AG10803 (cell line): Measurements from ENCODE around the gene RBM20.
"Not testable (repeated sequence)": the region's sequence is repeated elsewhere in the genome, so short reads cannot be mapped to it uniquely, and the experiment has no call there.

ENCODE experiments used
- DNase-seq: peaks from one replicate; pipeline ENCODE4 v3.0.0; 2010; ENCODE audit warnings: low read depth
- H3K4me3 ChIP-seq: 2 replicates; pipeline ENCODE4 v1.5.1; 2011; ENCODE audit warnings: mild to moderate bottlenecking, low read length, control low read depth
- TF ChIP-seq, protein P1 (sequence below): conservative IDR thresholded peaks from 2 replicates; pipeline ENCODE4 v1.5.1; 2011; ENCODE audit warnings: mild to moderate bottlenecking, low read length, control low read depth, inconsistent platforms

Gene RBM20

DNA sequence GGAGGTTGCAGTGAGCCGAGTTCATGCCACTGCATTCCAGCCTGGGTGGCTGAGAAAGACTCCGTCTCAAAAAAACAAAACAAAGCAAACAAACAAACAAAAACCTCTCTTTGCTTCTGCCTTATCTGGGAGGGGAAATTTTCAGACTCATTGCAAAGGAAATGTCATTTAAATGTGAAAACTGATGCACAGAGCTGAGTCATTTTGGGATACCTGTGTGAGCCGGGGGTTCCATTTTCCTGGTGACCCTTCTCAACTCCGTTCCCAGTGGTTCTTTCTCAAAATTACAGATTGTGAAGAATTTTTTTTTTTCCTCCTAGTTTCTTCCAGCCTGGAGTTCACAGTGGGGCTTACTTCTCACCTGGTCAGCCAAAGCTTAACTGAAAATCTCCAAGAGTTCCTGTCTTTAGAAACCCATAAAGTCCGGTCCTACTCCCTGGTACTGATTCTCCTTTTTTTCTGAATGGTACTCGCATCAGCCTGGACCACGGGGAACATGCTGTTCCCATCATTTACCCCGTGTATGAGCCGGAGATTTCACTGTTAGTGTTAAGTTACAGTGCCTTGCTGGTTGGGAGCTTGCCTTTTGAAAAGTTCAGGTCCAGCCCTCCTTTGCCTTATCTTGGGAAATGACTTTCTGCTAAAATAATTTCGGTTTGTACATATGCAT is 56.9 kb downstream of the RBM20 start:
- TF ChIP-seq, protein P1, sequence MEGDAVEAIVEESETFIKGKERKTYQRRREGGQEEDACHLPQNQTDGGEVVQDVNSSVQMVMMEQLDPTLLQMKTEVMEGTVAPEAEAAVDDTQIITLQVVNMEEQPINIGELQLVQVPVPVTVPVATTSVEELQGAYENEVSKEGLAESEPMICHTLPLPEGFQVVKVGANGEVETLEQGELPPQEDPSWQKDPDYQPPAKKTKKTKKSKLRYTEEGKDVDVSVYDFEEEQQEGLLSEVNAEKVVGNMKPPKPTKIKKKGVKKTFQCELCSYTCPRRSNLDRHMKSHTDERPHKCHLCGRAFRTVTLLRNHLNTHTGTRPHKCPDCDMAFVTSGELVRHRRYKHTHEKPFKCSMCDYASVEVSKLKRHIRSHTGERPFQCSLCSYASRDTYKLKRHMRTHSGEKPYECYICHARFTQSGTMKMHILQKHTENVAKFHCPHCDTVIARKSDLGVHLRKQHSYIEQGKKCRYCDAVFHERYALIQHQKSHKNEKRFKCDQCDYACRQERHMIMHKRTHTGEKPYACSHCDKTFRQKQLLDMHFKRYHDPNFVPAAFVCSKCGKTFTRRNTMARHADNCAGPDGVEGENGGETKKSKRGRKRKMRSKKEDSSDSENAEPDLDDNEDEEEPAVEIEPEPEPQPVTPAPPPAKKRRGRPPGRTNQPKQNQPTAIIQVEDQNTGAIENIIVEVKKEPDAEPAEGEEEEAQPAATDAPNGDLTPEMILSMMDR = no peak
- no peak for DNase-seq
- no peak overlapping the region for H3K4me3 ChIP-seq

DNA sequence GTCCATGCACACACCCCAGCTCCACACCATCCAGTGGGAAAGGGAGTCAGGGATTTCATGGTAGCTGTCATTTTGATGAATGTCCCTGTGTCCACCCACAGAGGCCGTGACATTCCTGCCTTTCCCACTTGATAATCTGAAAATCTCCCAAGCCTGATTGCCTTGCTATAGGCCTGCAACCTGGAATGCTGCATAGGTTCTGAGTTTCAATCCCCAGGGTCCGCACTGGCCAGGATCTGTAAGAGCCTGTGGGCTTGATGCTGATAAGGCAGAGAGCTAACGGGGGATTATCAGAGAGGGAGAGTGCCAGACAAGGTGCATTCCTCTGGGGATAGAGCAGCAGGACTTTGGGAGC is 57.5 kb downstream of the RBM20 start:
- H3K4me3 ChIP-seq = no peak overlapping the region
- TF ChIP-seq, protein P1 = no peak
- no peak for DNase-seq

DNA sequence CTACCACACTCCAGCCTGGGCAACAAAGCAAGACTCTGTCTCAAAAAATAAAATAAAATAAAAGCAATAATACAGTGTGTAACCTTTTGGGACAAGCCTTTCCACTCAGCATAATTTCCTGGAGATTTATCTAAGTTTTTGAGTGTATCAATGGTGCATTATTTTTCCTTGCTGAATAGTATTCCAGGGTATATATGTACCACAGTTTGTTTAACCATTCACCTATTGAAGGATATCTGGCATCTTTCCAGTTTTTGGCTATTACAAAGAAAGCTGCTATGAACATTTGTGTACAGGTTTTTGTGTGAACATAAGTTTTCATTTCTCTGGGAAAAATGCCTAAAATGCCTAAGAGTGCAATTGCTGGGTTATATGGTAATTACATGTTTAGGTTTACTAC is 59.9 kb downstream of the RBM20 start:
- TF ChIP-seq, protein P1 = no peak
- no peak for DNase-seq
- no peak overlapping the region for H3K4me3 ChIP-seq

DNA sequence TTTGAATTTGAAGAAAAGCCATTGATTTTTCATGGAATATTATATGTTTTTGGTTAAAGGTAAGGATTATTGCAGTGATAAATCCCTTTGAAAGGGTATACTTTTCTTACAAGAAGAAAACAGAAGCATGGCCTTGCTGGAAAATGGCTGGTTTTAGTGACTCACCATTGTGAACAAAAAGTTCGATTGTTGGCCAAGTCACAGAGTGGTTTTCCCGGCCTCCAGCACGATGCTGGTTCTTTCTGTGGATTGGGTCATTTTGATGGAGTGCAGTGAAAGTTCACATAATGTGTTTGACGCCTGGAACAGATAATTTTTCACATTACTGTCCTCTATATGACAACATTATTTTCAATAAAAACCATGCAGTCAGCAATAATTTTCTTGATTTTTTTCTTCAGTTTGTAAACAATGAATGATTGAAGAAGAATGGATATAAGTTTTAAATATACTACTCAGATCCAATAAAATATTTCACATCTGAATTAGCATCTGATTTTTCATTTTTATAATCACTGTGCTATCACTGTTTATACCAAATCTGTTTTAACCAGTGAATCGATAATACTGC is 60.9 kb downstream of the RBM20 start:
- no peak overlapping the region for H3K4me3 ChIP-seq
- TF ChIP-seq, protein P1 = no peak
- no peak for DNase-seq

DNA sequence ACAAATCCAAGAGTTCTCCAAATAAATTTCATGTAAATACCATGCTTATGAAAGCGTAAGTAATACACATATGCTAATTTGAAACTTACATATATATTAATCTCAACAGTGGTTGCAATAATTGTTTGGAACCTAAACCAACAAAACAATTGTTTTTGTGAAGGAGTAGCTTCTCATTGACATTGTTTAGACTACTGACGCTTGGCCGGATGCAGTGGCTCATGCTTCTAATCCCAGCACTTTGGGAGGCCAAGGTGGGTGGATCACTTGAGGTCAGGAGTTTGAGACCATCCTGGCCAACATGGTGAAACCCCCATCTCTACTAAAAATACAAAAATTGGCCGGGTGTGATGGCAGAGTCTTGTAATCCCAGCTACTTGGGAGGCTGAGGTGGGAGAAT is 61.5 kb downstream of the RBM20 start:
- H3K4me3 ChIP-seq, DNase-seq: not testable (repeated sequence)

DNA sequence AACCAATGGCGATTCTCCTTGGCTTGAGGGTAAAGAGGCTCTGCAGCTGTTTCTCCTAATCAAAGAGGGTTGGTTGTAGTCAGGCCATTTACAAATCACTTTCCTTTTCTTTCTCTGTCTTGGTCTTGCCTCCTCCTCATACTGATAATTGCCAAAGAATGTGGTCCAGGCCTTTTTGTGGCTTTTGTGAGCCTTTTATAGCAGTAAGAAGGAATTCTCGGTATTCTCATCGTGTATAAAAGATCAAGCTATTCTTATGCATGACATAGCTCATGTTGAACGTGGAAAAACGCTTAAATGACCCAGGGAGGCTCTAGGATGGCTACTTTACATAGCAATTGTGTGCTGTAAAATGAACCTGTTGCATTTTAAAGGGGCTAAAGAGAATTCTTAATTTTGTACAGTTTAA is 62.6 kb downstream of the RBM20 start:
- no peak overlapping the region for H3K4me3 ChIP-seq
- TF ChIP-seq, protein P1 = no peak
- DNase-seq = peak; percentile 93

DNA sequence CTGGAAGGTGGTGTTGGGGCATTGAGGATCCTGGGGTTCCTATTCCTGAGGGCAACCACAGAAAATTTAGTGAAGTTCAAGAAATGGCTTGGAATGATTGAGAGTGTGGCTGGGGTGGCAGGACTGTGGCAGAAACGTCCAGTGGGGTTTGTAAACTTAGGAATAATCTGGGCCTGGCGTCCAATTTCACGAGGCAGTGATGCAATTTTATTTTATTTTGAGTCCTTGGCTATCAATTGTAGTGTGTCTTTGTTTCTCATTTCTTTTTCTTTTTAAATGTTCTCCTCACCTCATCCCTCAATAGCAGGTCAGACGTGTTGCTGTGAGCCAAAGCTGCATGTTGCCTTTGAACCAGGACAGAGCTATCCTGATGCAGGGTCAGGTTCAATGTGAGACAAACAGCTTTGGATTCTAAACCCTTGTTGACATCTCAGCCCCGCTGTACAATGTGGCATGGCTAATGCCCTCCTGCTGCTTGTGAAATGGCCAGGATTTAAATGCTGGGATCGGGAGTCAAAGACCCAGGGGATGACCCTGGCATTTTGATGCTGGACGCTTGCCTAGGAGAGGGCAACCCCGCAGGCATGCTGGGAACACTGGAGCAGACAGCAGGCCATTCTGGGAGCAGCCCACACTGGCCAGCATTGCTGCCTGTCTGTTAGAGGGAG is 64.8 kb downstream of the RBM20 start:
- no peak overlapping the region for H3K4me3 ChIP-seq
- TF ChIP-seq, protein P1 = no peak
- DNase-seq = no peak
